NCI-H345 treated with DMSO at 0.1 percent for 48 hours (cell line): ENCODE measurements around the gene CHMP4B.
"Not testable (repeated sequence)": the region's sequence is repeated elsewhere in the genome, so short reads cannot be mapped to it uniquely, and the experiment has no call there.

Experiments used
- DNase-seq: peaks from one replicate; lab custom pipeline; 2025; ENCODE audit not compliant: unreplicated experiment; lab: John Stamatoyannopoulos, UW

CHMP4B gene

GRCh38 chr20:33789109-33789857, 21.9 kb upstream of the CHMP4B start:
- no peak for DNase-seq

GRCh38 chr20:33789858-33790182, 21.3 kb upstream of the CHMP4B start:
- no peak for DNase-seq

GRCh38 chr20:33790566-33790965, 20.6 kb upstream of the CHMP4B start:
- no peak for DNase-seq

- no peak for DNase-seq
Measured at GRCh38 chr20:33791021-33791420, 20.1 kb upstream of the CHMP4B start.

GRCh38 chr20:33791540-33791939, 19.6 kb upstream of the CHMP4B start:
- no peak for DNase-seq

GRCh38 chr20:33791959-33792597, 19.1 kb upstream of the CHMP4B start:
- peak; percentile 15 for DNase-seq

GRCh38 chr20:33792598-33792989, 18.6 kb upstream of the CHMP4B start:
- DNase-seq = not testable (repeated sequence)

- DNase-seq = no peak
Measured at GRCh38 chr20:33793011-33793931, 17.9 kb upstream of the CHMP4B start.

- DNase-seq = peak; percentile 86
Measured at GRCh38 chr20:33796263-33796906, 14.8 kb upstream of the CHMP4B start.

- DNase-seq = no peak
Measured at GRCh38 chr20:33796907-33797544, 14.1 kb upstream of the CHMP4B start.

- DNase-seq = no peak
Measured at GRCh38 chr20:33798444-33798843, 12.7 kb upstream of the CHMP4B start.

GRCh38 chr20:33803921-33804337, 7.2 kb upstream of the CHMP4B start:
- no peak for DNase-seq

GRCh38 chr20:33808388-33808787, 2.8 kb upstream of the CHMP4B start:
- no peak for DNase-seq

- DNase-seq = no peak
Measured at GRCh38 chr20:33810259-33810658, 889 bp upstream of the CHMP4B start.

- DNase-seq = no peak
Measured at GRCh38 chr20:33811776-33812151, 616 bp downstream of the CHMP4B start.

- no peak for DNase-seq
Measured at GRCh38 chr20:33812152-33812849, 1.2 kb downstream of the CHMP4B start.

- DNase-seq = no peak
Measured at GRCh38 chr20:33812908-33813462, 1.8 kb downstream of the CHMP4B start.

- DNase-seq = no peak
Measured at GRCh38 chr20:33814238-33814712, 3.1 kb downstream of the CHMP4B start.

- DNase-seq = no peak
Measured at GRCh38 chr20:33815671-33816070, 4.5 kb downstream of the CHMP4B start.

- no peak for DNase-seq
Measured at GRCh38 chr20:33816191-33816590, 5.0 kb downstream of the CHMP4B start.
